Airway epithelial cell (primary cell): ENCODE measurements around the gene LANCL2. TPM values are rescaled to one million over a fixed set of nuclear protein-coding genes. Genes with fewer than 3 reads are reported as not detected.

Experiments
- total RNA-seq: library from RNA; depleted of rRNA; stranded (reverse); fragments of >200 nt; gene quantifications from 2 replicates; pipeline ENCODE4 v1.2.3, GENCODE V29; 2015

Gene LANCL2, protein sequence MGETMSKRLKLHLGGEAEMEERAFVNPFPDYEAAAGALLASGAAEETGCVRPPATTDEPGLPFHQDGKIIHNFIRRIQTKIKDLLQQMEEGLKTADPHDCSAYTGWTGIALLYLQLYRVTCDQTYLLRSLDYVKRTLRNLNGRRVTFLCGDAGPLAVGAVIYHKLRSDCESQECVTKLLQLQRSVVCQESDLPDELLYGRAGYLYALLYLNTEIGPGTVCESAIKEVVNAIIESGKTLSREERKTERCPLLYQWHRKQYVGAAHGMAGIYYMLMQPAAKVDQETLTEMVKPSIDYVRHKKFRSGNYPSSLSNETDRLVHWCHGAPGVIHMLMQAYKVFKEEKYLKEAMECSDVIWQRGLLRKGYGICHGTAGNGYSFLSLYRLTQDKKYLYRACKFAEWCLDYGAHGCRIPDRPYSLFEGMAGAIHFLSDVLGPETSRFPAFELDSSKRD
- total RNA-seq: 13.2 and 13.8 TPM in 2 replicates

DNA sequence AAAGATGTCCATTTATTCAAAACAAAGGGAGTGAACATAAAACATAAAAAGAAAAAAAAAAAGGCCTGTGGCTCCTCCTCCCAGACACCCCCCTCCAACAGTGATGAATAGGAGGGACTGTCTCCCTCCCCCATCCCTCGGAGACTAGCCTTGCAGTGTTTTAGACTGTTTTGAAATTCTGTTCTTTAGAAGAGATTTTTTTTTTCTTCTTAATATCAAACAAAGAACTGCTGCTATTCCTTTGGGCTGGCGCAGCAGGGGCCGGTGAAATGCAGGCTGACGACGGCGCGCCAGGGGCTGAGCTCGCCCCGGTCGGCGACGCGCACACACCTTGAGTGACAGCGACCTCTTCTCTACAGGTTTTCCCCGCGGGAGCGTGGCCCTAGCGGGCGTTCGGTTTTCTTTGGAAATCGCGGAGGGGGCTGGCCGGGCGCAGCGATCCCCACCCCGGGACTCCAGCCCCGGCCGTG, at the start of gene LANCL2:
Gene LANCL2, plus strand, starts transcription at position 133 of the 470 bp plus-strand sequence. CDS start 689 bp downstream, outside the sequence.

Other genes starting within 250 kb of the LANCL2 start
- gene VOPP1, start 207.2 kb downstream of the LANCL2 start, total RNA-seq: 51.3 and 53.9 TPM in 2 replicates